A673 (cell line): ENCODE data around the gene RTRAF. TPM values are rescaled to one million over a fixed set of nuclear protein-coding genes. Genes with fewer than 3 reads are reported as not detected.

Experiments
- Bru-seq: library from RNA; stranded (reverse); fragments of 400-500 nt; gene quantifications from one replicate; lab custom pipeline; 2021; lab: Mats Ljungman, UMichigan
- BruChase-seq, 2 experiments: library from RNA; stranded (reverse); fragments of 400-500 nt; gene quantifications; one replicate each; lab custom pipeline; 2021; lab: Mats Ljungman, UMichigan
- BruUV-seq: library from RNA; stranded (reverse); fragments of 400-500 nt; replicated peaks from 2 replicates; lab custom pipeline; 2021; lab: Mats Ljungman, UMichigan
- CTCF ChIA-PET: fragments of 300-600 bp; sonication (Branson Sonifier 250); formaldehyde crosslinking; loops from one replicate; lab custom pipeline; 2022; ENCODE audit warnings: antibody characterized with exemption; lab: Charles Lee
- POLR2A ChIA-PET: fragments of 300-600 bp; sonication (Branson Sonifier 250); formaldehyde crosslinking; loops from one replicate; lab custom pipeline; 2022; ENCODE audit warnings: antibody characterized with exemption; ENCODE audit not compliant: low non-redundant PET; lab: Charles Lee
- DNase-seq: peaks from one replicate; pipeline ENCODE4 v3.0.0-alpha.2; 2015; ENCODE audit warnings: low spot score
- H3K27ac ChIP-seq: fragments of 200-600 bp; sonication (generic); 2 replicates; pipeline ENCODE4 v1.5.1; 2016; ENCODE audit warnings: mixed run types, low read depth, mild to moderate bottlenecking, mixed read lengths, antibody characterized with exemption, low read length; ENCODE audit not compliant: poor library complexity, severe bottlenecking
- H3K27me3 ChIP-seq: fragments of 200-600 bp; sonication (generic); replicated peaks from 2 replicates; pipeline ENCODE4 v1.6.1; 2017; ENCODE audit warnings: mixed run types, low read depth, mild to moderate bottlenecking, mixed read lengths, antibody characterized with exemption, low read length; ENCODE audit not compliant: insufficient read depth, poor library complexity
- H3K36me3 ChIP-seq: fragments of 200-600 bp; sonication (generic); 2 replicates; pipeline ENCODE4 v1.6.1; 2016; ENCODE audit warnings: mixed run types, mild to moderate bottlenecking, mixed read lengths, antibody characterized with exemption, low read length; ENCODE audit not compliant: insufficient read depth, poor library complexity, severe bottlenecking
- H3K4me1 ChIP-seq: fragments of 200-600 bp; sonication (generic); 2 replicates; pipeline ENCODE4 v1.6.1; 2017; ENCODE audit warnings: mixed run types, mild to moderate bottlenecking, mixed read lengths, antibody characterized with exemption, low read length; ENCODE audit not compliant: insufficient read depth, poor library complexity, severe bottlenecking
- H3K4me3 ChIP-seq: fragments of 200-600 bp; sonication (generic); 2 replicates; pipeline ENCODE4 v1.5.1; 2016; ENCODE audit warnings: low read depth, mixed run types, mild to moderate bottlenecking, mixed read lengths, low read length; ENCODE audit not compliant: poor library complexity, severe bottlenecking
- H3K9me3 ChIP-seq: fragments of 200-600 bp; sonication (generic); 2 replicates; pipeline ENCODE4 v1.6.1; 2016; ENCODE audit warnings: mixed run types, low read depth, mild to moderate bottlenecking, mixed read lengths, antibody characterized with exemption, low read length; ENCODE audit not compliant: poor library complexity, severe bottlenecking
- CTCF ChIP-seq: fragments of 300-800, 200-600 bp; sonication (generic); conservative IDR thresholded peaks from 2 replicates; pipeline ENCODE4 v1.5.1; 2017; ENCODE audit warnings: low read depth, mild to moderate bottlenecking, antibody characterized with exemption, low read length, moderate library complexity, mixed read lengths
- EZH2 ChIP-seq: fragments of 200-600 bp; sonication (generic); IDR thresholded peaks from 2 replicates; pipeline ENCODE4 v1.6.1; 2017; ENCODE audit warnings: borderline replicate concordance, low read depth, mild to moderate bottlenecking, mixed read lengths, antibody characterized with exemption, low read length; ENCODE audit not compliant: poor library complexity, severe bottlenecking
- intact Hi-C: fragments of 100-400 bp; cut with micrococcal nuclease; formaldehyde crosslinking; loops from one replicate; pipeline ENCODE4 v1.10.0; 2022; ENCODE audit not compliant: unreplicated experiment
- long read RNA-seq: library from polyadenylated mRNA; stranded (forward); transcript quantifications from one replicate; pipeline ENCODE4 v2.0.0, GENCODE V29; 2022
- total RNA-seq: library from RNA; stranded (reverse); gene quantifications from 2 replicates; pipeline ENCODE4 v1.2.3, GENCODE V29; 2021

RTRAF gene
- total RNA-seq (258 and 267 TPM in 2 replicates), Bru-seq, nascent RNA (percentile 96 among the genes with signal in this experiment), BruChase-seq, experiment 1, labeled RNA remaining after a 2-hour chase (percentile 87 among the genes with signal in this experiment), BruChase-seq, experiment 2, labeled RNA remaining after a 6-hour chase (percentile 88 among the genes with signal in this experiment)
- long read RNA-seq, full-length matches to known transcripts: 213 of 226 reads
- long read RNA-seq, partial matches to known transcripts: 4 of 226 reads
- long read RNA-seq, other reads (novel, unspliced or antisense): 9 of 226 reads

GRCh38 chr14:51989293-51990234 lies at the start of gene RTRAF:
Gene RTRAF (plus strand): TSS chr14:51989546. CDS start chr14:51989640, 94 bp downstream.
- CTCF ChIA-PET: no interaction called here
- Histone ChIP-seq H3K27me3 (no peaks in the 10 kb centered on the region), H3K9me3 (no peaks in the 10 kb centered on the region), H3K27ac (peak within 1 kb of the TSS; percentile 81), H3K36me3 (peaks cover 37% of the 10 kb centered on the region), H3K4me1 (peaks cover 3% of the 10 kb centered on the region), H3K4me3 (peak within 1 kb of the TSS; percentile 81)
- no TSS peak for BruUV-seq
- POLR2A ChIA-PET: no interaction called here
- TF ChIP-seq EZH2 (no peak), CTCF (no peak)
- intact Hi-C loops: loop anchor here (10.0 kb wide), 1 partner anchor 285 kb away; no protein-coding TSS in a partner anchor
- DNase-seq: peak; percentile 95

- Histone ChIP-seq H3K4me3 (no peak overlapping the region), H3K36me3 (no peaks in the 10 kb centered on the region), H3K27me3 (no peaks in the 10 kb centered on the region), H3K4me1 (peaks cover 13% of the 10 kb centered on the region), H3K9me3 (no peaks in the 10 kb centered on the region), H3K27ac (no peak overlapping the region)
- ChIA-PET CTCF (no interaction called here), POLR2A (no interaction called here)
- TF ChIP-seq CTCF (no peak), EZH2 (no peak)
- BruUV-seq: no TSS peak
- intact Hi-C loops: no loop called here
- DNase-seq: peak; percentile 89
Measured at GRCh38 chr14:51939755-51940301, 49.5 kb upstream of the RTRAF start.

- Histone ChIP-seq H3K27me3 (no peaks in the 10 kb centered on the region), H3K9me3 (no peaks in the 10 kb centered on the region), H3K27ac (no peak overlapping the region), H3K4me3 (no peak overlapping the region), H3K36me3 (no peaks in the 10 kb centered on the region), H3K4me1 (peaks cover 13% of the 10 kb centered on the region)
- ChIA-PET POLR2A (no interaction called here), CTCF (no interaction called here)
- intact Hi-C loops: no loop called here
- no peak for TF ChIP-seq EZH2
- no peak for TF ChIP-seq CTCF
- BruUV-seq: no TSS peak
- DNase-seq: no peak
Measured at GRCh38 chr14:51942971-51943370, 46.4 kb upstream of the RTRAF start.
